Trophoblast cell (in vitro differentiated cells and primary cell): ENCODE results near the gene ENTPD1.
A peak's percentile ranks its signal among the peaks of the same experiment; 100 is the strongest.

Experiments
- DNase-seq, 2 donors: peaks; one replicate each; pipeline ENCODE4 v3.0.0-alpha.2; 2016
- H2AFZ ChIP-seq: 2 replicates; pipeline ENCODE4 v1.6.1; 2013; ENCODE audit warnings: low read length, moderate library complexity, mild to moderate bottlenecking; ENCODE audit not compliant: insufficient read depth, poor library complexity
- H2AK5ac ChIP-seq: 2 replicates; pipeline ENCODE4 v1.6.1; 2013; ENCODE audit warnings: mild to moderate bottlenecking, low read length
- H2BK120ac ChIP-seq: 2 replicates; pipeline ENCODE4 v1.6.1; 2013; ENCODE audit warnings: low read length, mild to moderate bottlenecking, moderate library complexity; ENCODE audit not compliant: insufficient read depth, poor library complexity
- H2BK12ac ChIP-seq: 2 replicates; pipeline ENCODE4 v1.6.1; 2013; ENCODE audit warnings: mild to moderate bottlenecking, low read length, moderate library complexity
- H2BK5ac ChIP-seq: 2 replicates; pipeline ENCODE4 v1.6.1; 2013; ENCODE audit warnings: low read length, low read depth, moderate library complexity, mild to moderate bottlenecking; ENCODE audit not compliant: poor library complexity
- H3K14ac ChIP-seq: 2 replicates; pipeline ENCODE4 v1.6.1; 2013; ENCODE audit warnings: mild to moderate bottlenecking, low read length
- H3K18ac ChIP-seq: 2 replicates; pipeline ENCODE4 v1.6.1; 2013; ENCODE audit warnings: mild to moderate bottlenecking, low read length
- H3K23ac ChIP-seq: 2 replicates; pipeline ENCODE4 v1.6.1; 2013; ENCODE audit warnings: low read length
- H3K27ac ChIP-seq: 2 replicates; pipeline ENCODE4 v1.5.1; 2013; ENCODE audit warnings: low read depth, mild to moderate bottlenecking, inconsistent platforms, low read length, moderate library complexity
- H3K27me3 ChIP-seq: 2 replicates; pipeline ENCODE4 v1.6.1; 2013; ENCODE audit warnings: inconsistent platforms, mild to moderate bottlenecking, low read length, moderate library complexity; ENCODE audit not compliant: insufficient read depth
- H3K36me3 ChIP-seq, 2 experiments: 1 replicate in 1 of 2; 2 replicates in 1 of 2; pipeline ENCODE4 v1.6.1; 2013; ENCODE audit warnings: low read length in 2 of 2, mild to moderate bottlenecking in 2 of 2, moderate library complexity in 1 of 2; ENCODE audit not compliant: insufficient read depth in 2 of 2, control insufficient read depth in 1 of 2
- H3K4ac ChIP-seq: 2 replicates; pipeline ENCODE4 v1.6.1; 2013; ENCODE audit warnings: low read depth, mild to moderate bottlenecking, low read length, moderate library complexity
- H3K4me1 ChIP-seq, 2 experiments: 1 replicate in 1 of 2; 2 replicates in 1 of 2; pipeline ENCODE4 v1.6.1; 2013; ENCODE audit warnings: low read length in 2 of 2, mild to moderate bottlenecking in 2 of 2, moderate library complexity in 1 of 2; ENCODE audit not compliant: insufficient read depth in 2 of 2, control insufficient read depth in 1 of 2
- H3K4me2 ChIP-seq: 2 replicates; pipeline ENCODE4 v1.6.1; 2013; ENCODE audit warnings: inconsistent platforms, mild to moderate bottlenecking, low read length, moderate library complexity
- H3K4me3 ChIP-seq: 2 replicates; pipeline ENCODE4 v1.5.1; 2013; ENCODE audit warnings: mild to moderate bottlenecking, low read depth, low read length, inconsistent platforms
- H3K79me1 ChIP-seq: one replicate; pipeline ENCODE4 v1.6.1; 2013; ENCODE audit warnings: low read length
- H3K79me2 ChIP-seq: 2 replicates; pipeline ENCODE4 v1.6.1; 2013; ENCODE audit warnings: low read length, mild to moderate bottlenecking; ENCODE audit not compliant: control insufficient read depth, insufficient read depth, poor library complexity
- H3K9ac ChIP-seq: 2 replicates; pipeline ENCODE4 v1.6.1; 2013; ENCODE audit warnings: mild to moderate bottlenecking, low read length
- H3K9me3 ChIP-seq: 2 replicates; pipeline ENCODE4 v1.6.1; 2013; ENCODE audit warnings: low read depth, mild to moderate bottlenecking, control low read depth, inconsistent platforms, low read length; ENCODE audit not compliant: insufficient read depth
- H4K12ac ChIP-seq: 2 replicates; pipeline ENCODE4 v1.6.1; 2013; ENCODE audit warnings: low read depth, mild to moderate bottlenecking, low read length, moderate library complexity
- H4K8ac ChIP-seq: 2 replicates; pipeline ENCODE4 v1.6.1; 2013; ENCODE audit warnings: low read depth, mild to moderate bottlenecking, low read length, moderate library complexity
- H4K91ac ChIP-seq: one replicate; pipeline ENCODE4 v1.6.1; 2013; ENCODE audit warnings: low read depth, mild to moderate bottlenecking, low read length, moderate library complexity
- WGBS: extraction: QIAGEN DNeasy Blood & Tissue Kit; methylation state at CpG from one replicate; pipeline ENCODE4 v1.1.7; 2013; ENCODE audit warnings: missing lambda C conversion rate; ENCODE audit not compliant: insufficient read length, insufficient coverage; ENCODE audit errors: extremely low coverage; 5-methylcytosine and 5-hydroxymethylcytosine counted together

Gene ENTPD1

GRCh38 chr10:95794195-95794594 lies 38.2 kb downstream of the ENTPD1 start:
- H3K14ac ChIP-seq: no peak overlapping the region
- H4K91ac ChIP-seq: no peak overlapping the region
- H3K27me3 ChIP-seq: no peaks in the 10 kb centered on the region
- H4K8ac ChIP-seq: no peak overlapping the region
- H3K79me1 ChIP-seq: no peaks in the 10 kb centered on the region
- no peak overlapping the region for H3K4ac ChIP-seq
- H3K4me3 ChIP-seq: no peak overlapping the region
- no peak overlapping the region for H2BK5ac ChIP-seq
- no peak overlapping the region for H2BK12ac ChIP-seq
- DNase-seq: no peak
- no peak overlapping the region for H3K9ac ChIP-seq
- no peaks in the 10 kb centered on the region for H3K9me3 ChIP-seq
- no peak overlapping the region for H3K18ac ChIP-seq
- H3K79me2 ChIP-seq: no peaks in the 10 kb centered on the region
- no peak overlapping the region for H2AFZ ChIP-seq
- peak overlapping the region; percentile 17 for H2BK120ac ChIP-seq
- H2AK5ac ChIP-seq: no peak overlapping the region
- no peak overlapping the region for H3K27ac ChIP-seq
- H3K36me3 ChIP-seq: no peaks in the 10 kb centered on the region
- peaks cover 0 to 5% of the 10 kb centered on the region in 2 experiments for H3K4me1 ChIP-seq
- no CpG with 5 or more reads among the region's 3 CpGs for WGBS
- H3K4me2 ChIP-seq: no peak overlapping the region
- no peak overlapping the region for H3K23ac ChIP-seq
- H4K12ac ChIP-seq: no peak overlapping the region

- no peak overlapping the region for H3K27ac ChIP-seq
- H3K4me1 ChIP-seq: peaks cover 0 to 5% of the 10 kb centered on the region in 2 experiments
- H3K4me3 ChIP-seq: no peak overlapping the region
- no peak overlapping the region for H3K9ac ChIP-seq
- no peak overlapping the region for H2BK5ac ChIP-seq
- no peak overlapping the region for H3K4ac ChIP-seq
- WGBS: no CpG with 5 or more reads among the region's 3 CpGs
- H3K79me2 ChIP-seq: no peaks in the 10 kb centered on the region
- no peak overlapping the region for H2AK5ac ChIP-seq
- H3K27me3 ChIP-seq: no peaks in the 10 kb centered on the region
- H4K91ac ChIP-seq: no peak overlapping the region
- H3K4me2 ChIP-seq: no peak overlapping the region
- H4K12ac ChIP-seq: no peak overlapping the region
- H3K23ac ChIP-seq: no peak overlapping the region
- DNase-seq: no peak
- no peak overlapping the region for H2BK12ac ChIP-seq
- H2AFZ ChIP-seq: no peak overlapping the region
- no peak overlapping the region for H2BK120ac ChIP-seq
- H3K18ac ChIP-seq: no peak overlapping the region
- H3K14ac ChIP-seq: no peak overlapping the region
- no peaks in the 10 kb centered on the region for H3K9me3 ChIP-seq
- H3K36me3 ChIP-seq: no peaks in the 10 kb centered on the region
- H3K79me1 ChIP-seq: no peaks in the 10 kb centered on the region
- H4K8ac ChIP-seq: no peak overlapping the region
These were observed 39.6 kb downstream of the ENTPD1 start for GRCh38 chr10:95795602-95796001.

- no peak overlapping the region for H3K4me2 ChIP-seq
- DNase-seq: no peak
- H3K36me3 ChIP-seq: no peaks in the 10 kb centered on the region
- no peaks in the 10 kb centered on the region for H3K79me1 ChIP-seq
- H3K79me2 ChIP-seq: no peaks in the 10 kb centered on the region
- H4K12ac ChIP-seq: no peak overlapping the region
- no peak overlapping the region for H2BK12ac ChIP-seq
- H2AK5ac ChIP-seq: no peak overlapping the region
- H3K27me3 ChIP-seq: no peaks in the 10 kb centered on the region
- H3K4ac ChIP-seq: no peak overlapping the region
- H3K9ac ChIP-seq: no peak overlapping the region
- H3K4me3 ChIP-seq: no peak overlapping the region
- no peak overlapping the region for H3K27ac ChIP-seq
- H2BK5ac ChIP-seq: no peak overlapping the region
- no peaks in the 10 kb centered on the region for H3K9me3 ChIP-seq
- H3K18ac ChIP-seq: no peak overlapping the region
- H2BK120ac ChIP-seq: no peak overlapping the region
- H4K8ac ChIP-seq: no peak overlapping the region
- no peak overlapping the region for H3K23ac ChIP-seq
- H3K14ac ChIP-seq: no peak overlapping the region
- peaks cover 0 to 5% of the 10 kb centered on the region in 2 experiments for H3K4me1 ChIP-seq
- H4K91ac ChIP-seq: no peak overlapping the region
- H2AFZ ChIP-seq: no peak overlapping the region
These were observed 40.5 kb downstream of the ENTPD1 start for GRCh38 chr10:95796504-95796903.

GRCh38 chr10:95798096-95798855 lies 42.3 kb downstream of the ENTPD1 start:
- no peak overlapping the region for H3K23ac ChIP-seq
- H4K12ac ChIP-seq: no peak overlapping the region
- H3K4me1 ChIP-seq: peaks cover 0 to 2% of the 10 kb centered on the region in 2 experiments
- no peak overlapping the region for H3K9ac ChIP-seq
- no peak overlapping the region for H3K4me3 ChIP-seq
- no peak overlapping the region for H3K27ac ChIP-seq
- H3K4me2 ChIP-seq: no peak overlapping the region
- no peak overlapping the region for H3K14ac ChIP-seq
- peak overlapping the region; percentile 46 for H4K91ac ChIP-seq
- H2AK5ac ChIP-seq: no peak overlapping the region
- H2BK12ac ChIP-seq: no peak overlapping the region
- H3K36me3 ChIP-seq: no peaks in the 10 kb centered on the region
- no peaks in the 10 kb centered on the region for H3K27me3 ChIP-seq
- no peak overlapping the region for H4K8ac ChIP-seq
- H2BK5ac ChIP-seq: peak overlapping the region; percentile 66
- H3K18ac ChIP-seq: no peak overlapping the region
- no peak for DNase-seq
- no peaks in the 10 kb centered on the region for H3K79me2 ChIP-seq
- H3K9me3 ChIP-seq: no peaks in the 10 kb centered on the region
- peak overlapping the region; percentile 50 for H2BK120ac ChIP-seq
- no peak overlapping the region for H2AFZ ChIP-seq
- H3K4ac ChIP-seq: no peak overlapping the region
- no peaks in the 10 kb centered on the region for H3K79me1 ChIP-seq
